Fibroblast of villous mesenchyme (primary cell): ENCODE measurements around the gene OGA. TPM values are rescaled to one million over a fixed set of nuclear protein-coding genes. Genes with fewer than 3 reads are reported as not detected.
A peak's percentile ranks its signal among the peaks of the same experiment; 100 is the strongest.

Experiments used
- DNase-seq: peaks from one replicate; pipeline ENCODE4 v3.0.0-alpha.2; 2010; ENCODE audit warnings: low read depth
- H3K4me3 ChIP-seq: 2 replicates; pipeline ENCODE4 v1.5.1; 2011; ENCODE audit warnings: low read depth, mild to moderate bottlenecking, low read length
- total RNA-seq: library from RNA; depleted of rRNA; stranded (reverse); fragments of >200 nt; gene quantifications from 2 replicates; pipeline ENCODE4 v1.2.3, GENCODE V29; 2012
- TF ChIP-seq, protein P1 (sequence below): IDR thresholded peaks from 2 replicates; pipeline ENCODE4 v1.5.1; 2012; ENCODE audit warnings: low read depth, mild to moderate bottlenecking, low read length; ENCODE audit not compliant: insufficient read depth

Gene OGA
- total RNA-seq, 1 donor: 80.3 TPM

DNA sequence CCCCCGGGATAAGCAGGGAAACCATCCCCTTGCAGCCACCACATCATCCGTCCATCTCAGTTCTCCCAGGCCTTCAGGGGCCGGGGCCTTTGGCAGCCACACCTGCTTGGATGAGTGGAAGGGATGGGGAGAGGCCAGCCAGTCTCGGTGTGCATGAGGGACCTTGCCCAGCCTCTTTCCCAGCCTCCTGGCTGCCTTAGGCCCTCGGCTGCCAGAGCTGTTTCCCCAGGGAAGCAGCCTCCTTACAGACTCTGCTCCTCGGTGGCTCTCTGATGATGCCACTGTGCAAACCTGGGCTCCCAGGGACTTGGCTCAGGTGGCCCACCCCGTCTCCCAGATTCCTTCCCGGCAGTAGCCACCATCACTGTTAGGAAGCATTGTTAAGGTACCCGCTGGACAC lies 57.0 kb downstream of the OGA start:
- no peak overlapping the region for H3K4me3 ChIP-seq
- TF ChIP-seq, protein P1, sequence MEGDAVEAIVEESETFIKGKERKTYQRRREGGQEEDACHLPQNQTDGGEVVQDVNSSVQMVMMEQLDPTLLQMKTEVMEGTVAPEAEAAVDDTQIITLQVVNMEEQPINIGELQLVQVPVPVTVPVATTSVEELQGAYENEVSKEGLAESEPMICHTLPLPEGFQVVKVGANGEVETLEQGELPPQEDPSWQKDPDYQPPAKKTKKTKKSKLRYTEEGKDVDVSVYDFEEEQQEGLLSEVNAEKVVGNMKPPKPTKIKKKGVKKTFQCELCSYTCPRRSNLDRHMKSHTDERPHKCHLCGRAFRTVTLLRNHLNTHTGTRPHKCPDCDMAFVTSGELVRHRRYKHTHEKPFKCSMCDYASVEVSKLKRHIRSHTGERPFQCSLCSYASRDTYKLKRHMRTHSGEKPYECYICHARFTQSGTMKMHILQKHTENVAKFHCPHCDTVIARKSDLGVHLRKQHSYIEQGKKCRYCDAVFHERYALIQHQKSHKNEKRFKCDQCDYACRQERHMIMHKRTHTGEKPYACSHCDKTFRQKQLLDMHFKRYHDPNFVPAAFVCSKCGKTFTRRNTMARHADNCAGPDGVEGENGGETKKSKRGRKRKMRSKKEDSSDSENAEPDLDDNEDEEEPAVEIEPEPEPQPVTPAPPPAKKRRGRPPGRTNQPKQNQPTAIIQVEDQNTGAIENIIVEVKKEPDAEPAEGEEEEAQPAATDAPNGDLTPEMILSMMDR: no peak
- DNase-seq: no peak

DNA sequence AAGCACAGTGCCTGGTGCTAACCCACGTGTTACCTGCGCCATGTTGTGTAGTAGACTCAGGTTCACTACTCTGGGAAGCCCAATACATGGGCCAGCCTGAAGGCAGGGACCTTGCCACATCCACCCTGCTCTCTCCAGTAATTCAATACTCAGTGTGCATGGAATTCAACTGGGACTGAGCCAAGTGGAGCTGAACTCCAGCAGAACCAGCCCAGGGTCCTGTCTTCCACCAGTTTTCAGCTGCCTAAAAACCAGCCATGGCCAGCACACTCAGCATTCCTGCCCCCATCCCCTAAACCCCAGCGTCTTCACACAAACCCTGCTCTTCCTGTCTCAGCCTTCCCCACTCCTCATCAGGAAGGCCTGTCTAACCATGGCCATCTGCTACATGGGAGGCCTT lies 57.7 kb downstream of the OGA start:
- no peak for DNase-seq
- TF ChIP-seq, protein P1: no peak
- no peak overlapping the region for H3K4me3 ChIP-seq

DNA sequence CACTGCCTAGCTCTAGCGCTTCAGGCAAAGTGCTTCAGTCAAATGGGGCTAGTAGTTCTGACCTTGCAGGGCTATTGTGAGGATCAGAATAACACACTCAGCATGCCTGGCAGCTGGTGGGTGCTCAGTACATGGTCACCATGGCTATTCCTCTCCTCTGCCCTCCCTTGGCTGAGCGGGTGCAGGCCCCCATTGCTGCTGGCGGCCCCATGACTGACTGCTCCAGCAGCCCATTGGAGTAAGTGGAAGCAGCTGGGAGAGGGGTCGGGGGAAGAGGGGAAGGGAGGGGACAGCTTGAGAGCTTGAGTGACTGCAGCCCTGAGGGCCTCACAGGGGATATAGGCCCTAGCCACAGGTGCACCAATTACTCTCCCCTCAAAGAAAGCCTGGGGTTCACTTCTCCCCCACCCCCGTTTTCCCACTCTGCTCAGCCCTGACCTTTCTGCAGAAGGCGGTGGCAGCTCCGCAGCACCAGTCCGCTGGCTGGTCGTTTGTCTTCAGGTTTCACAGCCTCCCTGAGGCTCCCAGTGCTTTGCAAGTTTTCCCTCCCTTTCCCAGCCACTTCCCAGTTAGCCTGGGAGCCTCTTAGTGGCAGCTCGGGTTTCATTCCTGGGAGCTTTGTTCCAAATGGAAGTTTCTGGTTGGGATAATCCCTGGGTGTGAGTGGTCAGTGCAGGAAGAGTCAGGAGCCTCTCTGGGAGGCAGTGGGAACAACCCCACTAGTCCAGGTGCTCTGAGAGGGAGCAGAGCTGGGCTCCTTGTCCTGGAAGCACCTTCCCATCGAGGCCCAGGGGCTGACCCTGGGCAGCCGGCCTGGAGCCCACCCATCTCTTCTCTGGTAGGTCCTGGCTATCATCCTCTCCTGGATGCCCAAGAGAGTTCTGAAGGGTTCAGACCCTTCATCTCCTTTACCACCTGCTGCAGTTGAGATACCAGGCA lies 58.7 kb downstream of the OGA start:
- TF ChIP-seq, protein P1: no peak
- DNase-seq: no peak

DNA sequence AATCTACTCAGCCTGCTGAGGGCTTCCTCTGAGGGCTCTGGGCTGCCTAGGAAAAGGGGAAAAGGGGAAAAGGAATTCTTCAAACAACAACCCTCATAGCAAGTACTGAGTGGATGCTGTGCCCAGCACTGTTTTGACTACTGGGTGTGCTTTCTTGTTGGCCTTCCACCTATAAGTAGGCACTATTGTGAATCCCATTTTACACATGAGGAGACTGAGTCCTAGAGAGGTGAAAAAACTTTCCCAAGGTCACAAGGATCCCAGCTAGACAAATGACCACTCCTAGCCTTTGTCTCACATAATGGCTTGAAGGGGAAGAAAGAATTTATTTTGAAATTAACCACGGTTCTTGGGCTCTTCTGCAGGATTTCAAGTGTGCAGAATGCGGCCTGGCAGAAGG lies 59.4 kb downstream of the OGA start:
- no peak for DNase-seq
- TF ChIP-seq, protein P1: no peak

More for the DNA sequence above, 58.7 kb downstream of the OGA start:
- H3K4me3 ChIP-seq: no peak overlapping the region

DNA sequence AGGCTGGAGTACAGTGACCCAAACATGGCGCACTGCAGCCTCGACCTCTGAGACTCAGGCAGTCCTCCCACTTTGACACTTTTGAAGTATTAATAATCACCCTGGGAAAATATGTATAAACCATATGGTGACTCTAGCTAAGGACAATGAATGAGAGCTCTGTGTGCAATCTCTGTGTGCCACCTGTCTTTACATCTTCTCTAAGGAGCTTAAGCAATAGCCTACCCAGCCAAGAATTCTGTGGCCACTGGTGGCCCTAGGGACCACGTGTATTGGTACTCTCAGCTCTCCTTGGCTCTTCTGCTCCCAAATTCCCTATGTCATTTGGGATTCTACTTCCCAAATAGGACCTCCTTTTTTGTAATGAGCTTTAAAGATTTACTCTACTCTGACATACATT lies 66.0 kb downstream of the OGA start:
- no peak overlapping the region for H3K4me3 ChIP-seq
- TF ChIP-seq, protein P1: no peak

More for the DNA sequence above, 59.4 kb downstream of the OGA start:
- H3K4me3 ChIP-seq: no peak overlapping the region

DNA sequence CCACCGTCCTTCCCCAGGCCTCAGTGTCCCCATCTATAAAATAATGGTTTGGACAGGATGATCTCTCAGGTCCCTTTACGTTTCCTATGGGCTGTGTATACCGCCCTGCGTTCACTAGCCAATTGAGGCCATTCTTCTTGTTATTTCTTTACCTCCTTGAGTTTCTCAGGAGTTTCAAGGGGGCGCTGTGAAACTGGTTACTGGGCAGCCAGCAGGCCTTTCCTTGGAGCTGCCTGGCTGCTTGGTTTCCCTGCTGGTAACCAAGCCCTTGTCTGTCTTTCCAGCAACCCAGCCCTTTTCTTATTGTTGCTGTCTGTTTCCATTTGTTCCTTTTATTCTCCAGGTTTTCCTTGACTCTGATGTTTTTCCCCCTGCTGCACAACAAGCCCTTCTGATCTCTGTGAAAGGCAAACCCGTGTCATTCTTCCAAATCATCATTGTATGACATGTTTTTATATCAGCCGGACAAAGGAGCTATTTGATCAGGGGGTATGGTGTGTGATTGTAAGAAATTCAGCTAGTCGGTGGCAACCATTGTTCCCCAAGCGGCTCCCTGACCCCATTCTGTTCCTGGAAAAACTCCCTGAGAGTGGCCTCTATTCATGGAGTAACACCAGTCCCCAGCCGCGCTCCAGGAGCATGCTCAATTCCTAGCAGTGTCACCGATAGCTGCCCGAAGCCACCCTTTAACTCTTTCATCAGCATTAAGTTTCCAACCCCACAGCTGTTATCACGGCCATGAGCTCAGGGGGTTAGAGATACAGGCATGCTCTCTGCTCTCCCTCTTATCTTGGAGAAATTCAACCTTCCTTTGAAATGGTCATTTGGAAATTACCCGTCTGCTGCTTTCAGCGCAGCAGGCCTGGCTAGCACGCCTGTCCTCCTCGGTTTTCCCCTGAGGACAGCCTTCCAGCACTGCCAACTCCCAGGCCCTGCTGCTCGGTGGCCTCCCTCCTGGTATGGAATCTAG lies 68.9 kb downstream of the OGA start:
- DNase-seq: no peak
- TF ChIP-seq, protein P1: peak; percentile 11
- no peak overlapping the region for H3K4me3 ChIP-seq

More for the DNA sequence above, 66.0 kb downstream of the OGA start:
- no peak for DNase-seq
